Occipital lobe (tissue), 2 donors: ENCODE measurements around the gene ACSL1. TPM values are rescaled to one million over a fixed set of nuclear protein-coding genes. Genes with fewer than 3 reads are reported as not detected.
"Not testable (repeated sequence)": the region's sequence is repeated elsewhere in the genome, so short reads cannot be mapped to it uniquely, and the experiment has no call there.

Source experiments
- DNase-seq: peaks from one replicate; lab custom pipeline; 2025; lab: John Stamatoyannopoulos, UW
- total RNA-seq: library from RNA; depleted of rRNA; stranded (reverse); fragments of >200 nt; gene quantifications from one replicate; pipeline ENCODE4 v1.2.3, GENCODE V29; 2014

The ACSL1 gene
- total RNA-seq, 1 donor from 2014 or later: 31.4 TPM

DNA sequence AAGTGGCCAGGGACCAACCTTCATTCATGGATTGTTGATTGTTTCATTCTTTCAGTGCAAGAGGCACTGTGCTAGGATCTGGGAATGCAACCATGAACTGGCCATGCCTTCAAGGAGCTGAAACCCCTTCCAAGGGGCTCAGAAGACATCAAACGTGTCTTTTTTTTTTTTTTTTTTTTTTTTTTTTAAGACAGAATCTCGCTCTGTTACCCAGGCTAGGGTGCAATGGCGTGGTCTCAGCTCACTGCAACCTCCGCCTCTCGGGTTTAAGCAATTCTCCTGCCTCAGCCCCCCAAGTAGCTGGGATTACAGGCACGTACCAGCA is 13.3 kb upstream of the ACSL1 start:
- not testable (repeated sequence) for DNase-seq

DNA sequence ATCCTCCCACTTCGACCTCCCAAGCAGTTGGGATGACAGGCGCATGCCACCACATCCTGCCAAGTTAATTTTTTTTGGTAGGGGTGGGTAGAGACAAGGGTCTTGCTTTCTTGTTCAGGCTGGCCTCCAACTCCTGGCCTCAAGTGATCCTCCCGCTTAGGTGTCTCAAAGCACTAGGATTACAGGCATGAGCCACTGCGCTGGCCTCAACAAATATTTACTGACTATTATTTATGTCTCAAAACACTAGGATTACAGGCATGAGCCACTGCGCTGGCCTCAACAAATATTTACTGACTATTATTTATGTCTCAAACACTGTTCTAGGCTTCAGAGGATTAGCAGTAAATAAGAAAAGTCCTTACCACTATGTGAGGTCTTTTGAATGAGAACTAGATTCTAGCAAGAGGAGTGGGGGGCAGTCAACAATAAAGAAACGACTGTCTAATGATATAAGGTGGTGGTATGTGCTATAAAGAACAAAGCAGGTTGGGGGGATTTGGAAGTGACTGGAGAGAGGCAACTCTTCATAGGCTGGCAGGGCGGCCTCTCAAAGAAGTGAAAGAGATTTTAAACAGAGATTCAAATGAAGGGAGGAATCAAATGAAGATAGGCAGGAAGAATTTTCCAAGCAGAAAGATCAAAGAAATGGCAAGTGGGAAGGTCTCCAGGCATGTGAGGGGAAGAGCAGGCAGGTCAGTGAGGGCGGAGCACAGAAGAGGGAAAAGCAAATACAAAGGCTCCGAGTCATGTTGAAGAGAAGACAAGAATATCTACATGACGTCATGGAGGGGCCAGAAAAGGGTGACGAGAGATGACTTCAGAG is 12.7 kb upstream of the ACSL1 start:
- no peak for DNase-seq

DNA sequence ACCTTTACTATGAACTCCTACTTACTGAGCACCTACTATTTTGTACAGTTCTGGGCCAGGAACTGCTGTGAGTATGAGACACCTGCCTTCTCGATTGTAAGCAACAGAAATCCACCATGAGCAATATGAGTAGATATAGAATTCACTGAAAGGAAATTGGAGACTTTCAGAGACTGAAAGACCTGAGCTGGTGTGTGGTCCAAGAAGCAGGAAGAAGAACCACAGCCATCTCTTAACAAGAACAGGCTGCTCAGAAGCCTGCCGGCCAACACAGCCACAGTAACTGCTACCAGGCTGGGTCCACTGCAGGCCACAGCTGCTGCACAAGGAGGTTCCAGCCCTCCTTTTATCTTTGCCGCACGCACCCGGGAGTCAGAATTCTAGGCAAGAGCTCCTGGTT is 10.8 kb upstream of the ACSL1 start:
- no peak for DNase-seq

DNA sequence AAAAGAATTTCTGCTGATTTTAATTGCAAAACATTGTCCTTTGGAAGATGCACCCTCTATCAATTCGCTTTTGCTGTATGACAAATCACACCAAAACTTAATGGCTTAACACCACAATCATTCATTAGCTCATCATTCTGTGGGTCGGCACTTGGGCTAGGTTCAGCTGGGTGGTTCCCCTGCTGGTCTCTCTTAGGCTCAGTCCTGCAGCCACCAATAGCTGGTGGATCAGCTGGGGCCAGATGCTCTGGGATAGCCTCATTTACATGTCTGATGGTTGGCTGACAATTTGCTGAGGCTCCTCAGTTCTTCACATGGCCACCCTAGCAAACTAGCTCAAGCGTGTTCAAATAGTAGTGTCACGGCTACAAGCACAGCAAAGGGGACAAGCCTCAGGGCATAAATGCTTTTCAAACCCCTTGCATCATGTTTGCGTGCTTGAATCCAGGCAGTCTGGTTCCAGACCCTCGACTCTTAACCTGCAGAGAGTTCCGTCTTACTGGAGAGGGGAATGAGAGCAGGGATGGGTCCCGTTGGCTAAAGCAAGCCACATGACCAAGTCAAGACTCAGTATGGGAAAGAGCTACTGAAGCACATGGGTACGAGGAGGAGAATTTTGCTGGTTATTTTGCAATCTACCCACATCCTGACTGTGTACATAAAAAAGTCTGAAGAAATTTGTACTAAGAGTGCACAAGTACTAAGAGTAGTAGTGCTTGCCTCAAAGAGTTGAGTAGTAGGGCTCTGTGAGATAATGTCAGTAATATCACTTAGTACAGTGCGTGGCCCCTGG is 7.5 kb upstream of the ACSL1 start:
- no peak for DNase-seq

DNA sequence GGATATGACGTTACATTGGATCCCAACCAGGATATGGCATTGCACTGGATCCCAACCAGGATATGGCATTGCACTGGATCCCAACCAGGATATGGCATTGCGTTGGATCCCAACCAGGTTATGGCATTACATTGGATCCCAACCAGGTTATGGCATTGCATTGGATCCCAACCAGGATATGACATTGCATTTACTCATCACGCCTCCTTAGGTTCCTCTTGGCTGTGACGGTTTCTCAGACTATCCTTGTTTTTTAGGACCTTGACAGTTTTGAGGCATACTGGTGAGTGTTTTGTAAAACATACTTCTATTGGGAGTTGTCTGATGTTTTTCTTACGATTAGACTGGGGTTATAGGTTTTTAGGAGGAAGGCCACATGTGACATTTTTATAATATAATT is 5.4 kb upstream of the ACSL1 start:
- no peak for DNase-seq

DNA sequence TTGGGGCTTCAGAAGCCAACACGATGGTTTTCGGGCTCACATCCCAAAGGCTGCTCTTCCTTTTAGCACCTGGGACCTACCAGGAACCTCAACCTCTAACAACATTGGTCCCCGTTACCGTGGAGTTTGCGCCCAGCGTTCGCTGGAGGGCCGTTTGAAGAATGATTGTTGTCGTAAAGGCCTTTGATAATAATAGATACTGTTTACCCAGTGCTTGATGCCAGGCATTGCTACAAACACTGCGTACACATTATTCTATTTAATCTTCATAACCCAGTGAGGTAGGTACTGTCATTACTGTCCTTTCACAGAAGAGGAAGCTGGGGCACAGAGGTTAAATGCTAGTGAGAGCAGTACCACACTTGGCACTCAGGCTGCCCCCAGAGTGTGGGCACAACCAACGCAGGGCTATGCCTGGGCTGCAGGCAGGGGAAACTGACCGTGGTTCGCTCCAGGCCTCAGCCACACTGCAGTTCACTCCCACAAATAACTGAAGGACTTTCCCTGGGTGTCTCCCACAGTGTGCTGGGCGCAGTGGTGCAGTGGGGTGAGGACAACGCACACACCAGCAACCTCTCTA is 1.0 kb upstream of the ACSL1 start:
- DNase-seq: no peak

DNA sequence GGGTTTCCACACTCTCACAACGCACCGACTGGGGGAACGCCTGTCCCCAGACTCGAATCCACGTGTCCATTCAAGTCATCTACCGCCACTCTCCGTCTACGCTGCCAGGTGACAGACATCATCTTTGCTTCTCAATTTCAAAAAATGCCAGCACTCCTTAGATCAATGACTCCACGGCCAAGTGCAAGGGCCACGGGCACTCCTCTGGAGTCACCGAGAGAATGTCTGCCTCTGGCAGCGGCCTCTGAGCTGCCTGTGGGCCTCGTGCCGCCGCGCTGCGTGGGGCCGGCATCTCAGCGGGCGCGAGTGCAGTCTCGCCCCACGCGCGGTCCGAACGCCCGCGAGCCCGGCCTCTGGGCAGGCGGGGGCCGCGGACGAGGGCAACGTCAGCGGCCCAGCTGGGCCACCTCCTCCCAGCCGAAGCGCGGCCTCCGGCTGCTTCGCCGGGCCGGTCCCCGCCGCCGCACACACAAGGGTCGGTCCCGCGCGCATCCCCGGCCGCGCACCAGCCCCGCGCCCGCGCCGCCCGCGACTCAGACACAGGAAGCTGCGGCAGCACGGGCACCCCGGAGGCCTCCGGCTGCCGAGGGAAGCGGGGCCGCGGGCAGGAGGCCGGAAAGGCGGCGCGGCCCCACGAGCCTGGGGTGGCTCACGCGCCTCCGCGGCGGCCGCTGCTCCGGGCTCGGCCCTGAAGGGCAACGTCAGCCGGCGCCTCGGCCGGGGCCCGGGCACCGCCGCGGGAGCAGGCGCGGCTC is 450 bp downstream of the ACSL1 start:
- DNase-seq: no peak

DNA sequence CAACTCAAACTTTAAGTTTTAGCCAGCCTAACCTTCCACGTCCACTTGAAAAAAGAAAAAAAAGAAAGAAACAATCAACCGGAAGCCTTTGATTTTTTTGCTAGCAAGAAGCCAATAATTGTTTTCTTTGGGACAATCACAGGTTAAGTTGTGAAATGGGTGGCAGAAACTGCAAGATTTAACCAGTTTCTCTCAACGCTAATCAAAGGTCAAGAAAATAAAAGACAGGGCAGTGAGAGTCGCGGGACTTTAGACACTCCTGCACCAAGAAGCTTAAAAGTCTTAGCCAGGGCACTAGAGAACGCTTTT is 1.0 kb downstream of the ACSL1 start:
- DNase-seq: no peak

DNA sequence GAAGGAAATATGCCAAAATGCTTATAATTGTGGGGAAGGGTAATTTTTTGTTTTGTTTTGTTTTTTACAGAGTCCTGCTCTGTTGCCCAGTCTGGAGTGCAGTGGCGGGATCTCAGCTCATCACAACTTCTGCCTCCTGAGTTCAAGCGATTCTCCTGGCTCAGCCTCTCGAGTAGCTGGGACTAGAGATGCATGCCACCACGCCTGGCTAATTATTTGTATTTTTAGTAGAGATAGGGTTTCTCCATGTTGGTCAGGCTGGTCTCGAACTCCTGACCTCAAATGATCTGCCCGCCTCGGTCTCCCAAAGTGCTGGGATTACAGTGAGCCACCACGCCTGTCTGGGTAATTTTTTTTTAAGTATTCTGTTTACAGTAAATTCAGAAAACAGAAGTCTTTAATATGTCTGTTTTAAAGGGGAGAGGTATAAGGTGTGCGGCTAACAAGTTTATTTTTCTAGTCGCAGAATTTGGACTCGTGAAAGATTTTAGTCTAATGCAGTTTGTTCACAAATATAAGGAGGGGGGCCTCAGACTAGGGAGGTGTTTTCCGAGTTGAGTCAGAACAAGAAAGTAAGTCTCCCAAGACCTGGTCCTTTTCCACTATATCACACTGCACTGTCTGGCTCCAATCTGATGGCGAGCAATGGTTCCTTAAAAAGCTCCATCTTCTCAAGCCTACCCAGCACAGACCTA is 1.5 kb downstream of the ACSL1 start:
- no peak for DNase-seq

DNA sequence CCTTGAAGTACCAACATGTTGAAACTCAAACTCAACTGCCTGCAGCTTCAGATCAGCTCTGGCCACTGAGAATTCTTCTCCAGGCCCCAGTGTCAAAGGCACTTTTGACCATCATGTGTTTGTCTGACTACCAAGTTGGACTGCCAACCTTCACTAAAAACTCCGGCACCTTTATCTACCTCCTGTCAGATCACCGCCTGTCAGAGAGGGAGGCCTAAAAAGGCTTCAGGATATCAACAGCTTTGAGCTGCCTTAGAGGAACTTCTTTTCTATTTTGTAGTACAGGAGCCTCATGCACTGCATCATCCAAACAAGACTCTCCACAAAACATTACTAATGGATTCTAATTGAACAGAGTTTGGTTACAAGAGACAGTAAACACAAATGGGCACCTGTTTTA is 2.8 kb downstream of the ACSL1 start:
- DNase-seq: no peak

DNA sequence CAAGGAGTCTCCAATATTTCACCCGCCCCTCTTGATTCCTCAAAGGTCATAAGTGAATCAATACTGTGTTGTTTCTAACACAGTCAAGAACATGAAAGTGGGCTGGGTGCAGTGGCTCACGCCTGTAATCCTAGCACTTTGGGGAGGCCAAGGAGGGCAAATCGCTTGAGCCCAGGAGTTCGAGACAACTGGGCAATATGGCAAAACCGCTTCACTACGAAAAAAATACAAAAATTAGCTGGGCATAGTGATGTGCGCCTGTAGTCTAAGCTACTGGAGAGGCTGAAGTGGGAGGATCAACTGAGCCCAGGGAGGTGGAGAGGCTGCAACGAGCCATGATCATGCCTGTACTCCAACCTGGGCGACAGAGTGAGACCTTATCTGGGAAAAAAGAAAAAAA is 3.4 kb downstream of the ACSL1 start:
- DNase-seq: no peak

DNA sequence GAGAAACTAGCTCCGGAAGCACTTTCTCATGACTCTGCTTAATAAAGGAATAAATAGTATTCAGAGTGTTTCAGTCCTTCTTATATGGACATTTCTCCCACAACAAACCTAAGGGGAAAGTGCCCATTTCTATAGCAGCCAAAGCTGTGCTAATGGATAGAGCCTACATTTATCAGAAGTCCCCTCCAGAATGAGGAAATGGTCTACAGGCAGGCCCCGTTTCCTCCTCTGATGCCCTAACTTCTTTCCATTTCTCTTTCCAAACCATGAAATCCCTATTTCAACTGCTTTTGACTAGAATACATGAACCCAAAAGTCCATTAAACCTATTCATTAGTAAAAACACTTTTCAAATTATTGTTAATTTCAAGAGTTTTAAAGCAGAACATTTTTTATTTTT is 4.5 kb downstream of the ACSL1 start:
- no peak for DNase-seq

DNA sequence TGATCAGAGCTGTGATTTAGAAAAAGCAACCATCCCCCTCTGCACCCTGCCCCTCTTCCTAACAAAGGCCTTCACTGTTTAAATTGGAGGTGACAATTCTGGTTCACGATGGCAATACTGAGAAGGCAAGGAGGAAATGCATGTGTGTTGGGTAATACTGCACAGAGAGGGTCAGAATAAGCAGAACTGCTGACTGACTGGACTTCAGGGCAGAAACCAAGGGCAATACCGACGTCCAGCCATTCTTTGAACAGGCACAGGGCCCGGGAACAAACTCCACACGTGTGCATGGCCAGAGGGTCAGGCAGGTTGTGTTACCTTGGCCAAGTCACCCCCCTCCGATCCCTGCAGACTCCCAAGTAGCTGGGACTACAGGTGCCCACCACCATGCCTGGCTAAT is 6.0 kb downstream of the ACSL1 start:
- DNase-seq: no peak

DNA sequence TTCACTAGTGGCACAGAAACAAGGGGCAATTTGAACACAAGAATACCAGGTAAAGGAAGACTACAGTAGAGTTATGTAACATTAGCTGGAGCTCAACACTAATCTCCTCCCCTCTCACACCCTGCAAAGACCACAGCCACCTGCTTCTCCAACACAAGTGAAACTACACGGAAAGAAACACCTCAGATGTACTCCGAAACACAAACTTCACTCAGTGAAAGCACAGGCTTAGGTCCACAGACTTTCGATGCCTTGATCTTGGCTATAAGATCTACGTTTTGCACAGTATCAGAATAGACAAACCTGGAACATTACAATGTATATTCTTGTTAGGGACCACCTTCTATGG is 7.6 kb downstream of the ACSL1 start:
- no peak for DNase-seq

DNA sequence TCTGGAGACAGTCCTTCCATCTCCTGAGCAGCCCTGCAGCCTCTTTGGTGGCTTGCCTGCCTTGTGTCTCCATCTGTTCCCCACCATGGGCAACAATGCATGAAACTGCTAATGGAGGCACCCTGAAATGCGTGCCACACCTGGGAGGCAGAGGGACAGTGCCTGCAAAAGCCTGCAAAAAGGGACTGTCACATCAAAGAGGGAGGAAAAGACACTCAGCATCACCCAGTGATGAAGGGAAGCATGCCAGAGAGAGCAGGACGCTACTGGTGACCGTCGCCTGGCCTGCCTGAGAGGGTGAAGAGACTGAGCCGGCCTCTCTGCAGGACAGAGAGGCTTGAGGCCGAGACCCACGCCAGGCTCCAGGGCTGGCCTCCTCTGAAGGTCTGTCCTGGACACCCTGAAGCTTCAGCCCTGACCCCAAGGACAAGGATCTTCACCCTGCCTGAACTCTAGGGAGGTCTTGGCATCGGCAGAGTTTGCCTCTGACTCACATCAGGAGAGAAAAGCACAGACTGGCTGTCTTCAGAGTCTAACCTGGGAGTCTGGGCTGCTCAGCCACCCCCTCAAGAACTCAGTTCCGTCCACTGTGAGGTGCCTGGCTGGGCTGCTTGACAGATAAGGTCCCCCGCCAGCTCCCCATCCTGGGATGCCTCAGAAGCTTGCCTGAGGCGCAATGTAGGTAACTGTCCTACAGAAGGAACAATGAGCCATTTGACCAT is 8.1 kb downstream of the ACSL1 start:
- no peak for DNase-seq

DNA sequence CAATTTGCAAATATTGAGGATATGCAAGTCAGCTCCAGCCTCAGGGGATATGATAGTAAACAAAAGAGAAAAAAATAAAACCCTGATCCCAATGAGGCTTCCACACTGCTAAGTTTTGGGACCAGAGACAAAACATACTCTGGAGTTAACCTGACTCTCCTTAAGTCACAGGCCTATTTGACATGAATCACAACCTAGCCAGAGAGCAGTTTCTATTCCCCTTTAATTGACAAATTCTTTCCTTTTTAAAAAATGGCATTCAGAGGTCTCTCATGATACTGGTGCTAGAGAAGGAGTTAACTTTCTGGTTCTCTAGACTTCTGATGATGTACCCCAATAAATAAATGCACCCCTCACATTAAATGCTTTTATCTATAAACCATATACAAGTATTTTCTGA is 8.8 kb downstream of the ACSL1 start:
- no peak for DNase-seq

DNA sequence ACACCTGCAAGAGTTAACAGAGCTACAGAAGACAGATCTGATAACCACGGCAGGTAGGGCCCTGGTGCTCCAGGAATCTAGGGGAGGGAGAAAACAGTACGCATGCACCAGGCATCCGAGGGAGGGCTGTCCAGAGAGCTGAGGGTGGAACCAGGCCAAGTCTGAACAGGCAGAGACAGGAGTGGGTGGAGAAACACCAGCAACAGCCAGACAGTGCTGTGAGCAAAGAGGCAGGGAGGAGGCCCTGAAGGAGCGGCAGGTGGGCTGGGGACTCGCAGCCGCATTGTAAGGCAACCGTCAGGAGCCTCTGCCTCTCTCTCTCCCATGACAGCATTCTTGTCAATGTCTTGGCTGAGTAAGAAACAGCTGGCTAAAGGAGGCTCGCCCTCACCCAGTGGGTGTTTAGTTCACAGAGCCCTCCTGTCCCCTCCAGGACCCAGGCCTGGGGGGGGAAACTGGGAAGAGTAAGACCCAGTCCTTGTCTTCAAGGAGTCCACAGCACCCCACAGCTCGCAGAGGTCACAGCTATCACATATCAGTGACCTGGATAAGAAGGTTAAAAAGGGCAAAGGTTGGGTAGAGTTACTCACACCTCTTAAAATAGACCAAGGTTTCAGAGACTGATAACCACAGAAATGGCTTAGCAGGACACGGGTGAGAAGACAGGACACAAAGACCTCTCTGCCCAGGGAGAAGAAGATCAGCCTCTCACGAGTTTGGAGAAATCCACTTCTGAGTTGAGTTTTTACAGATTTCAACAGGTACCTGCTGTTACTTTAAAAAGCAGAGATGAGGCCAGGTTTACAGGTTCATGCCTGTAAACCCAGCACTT is 10.5 kb downstream of the ACSL1 start:
- DNase-seq: peak; percentile 60

DNA sequence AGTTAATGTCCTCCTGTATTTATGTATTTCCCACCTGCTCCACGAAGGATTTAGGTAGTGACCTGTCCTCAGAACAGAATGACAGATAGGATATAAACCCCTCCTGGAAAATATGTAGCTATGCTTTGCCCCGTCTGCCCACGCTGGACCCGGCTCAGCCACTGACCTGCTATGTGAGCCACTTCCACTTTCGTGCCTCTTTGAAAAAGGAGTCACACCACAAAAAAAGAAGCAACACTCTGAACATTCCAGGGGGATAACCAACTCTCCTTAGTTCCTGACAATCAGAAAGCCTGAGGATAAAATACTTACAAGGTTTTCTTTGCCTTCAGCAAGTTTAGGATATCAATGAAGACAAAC is 11.1 kb downstream of the ACSL1 start:
- DNase-seq: no peak

DNA sequence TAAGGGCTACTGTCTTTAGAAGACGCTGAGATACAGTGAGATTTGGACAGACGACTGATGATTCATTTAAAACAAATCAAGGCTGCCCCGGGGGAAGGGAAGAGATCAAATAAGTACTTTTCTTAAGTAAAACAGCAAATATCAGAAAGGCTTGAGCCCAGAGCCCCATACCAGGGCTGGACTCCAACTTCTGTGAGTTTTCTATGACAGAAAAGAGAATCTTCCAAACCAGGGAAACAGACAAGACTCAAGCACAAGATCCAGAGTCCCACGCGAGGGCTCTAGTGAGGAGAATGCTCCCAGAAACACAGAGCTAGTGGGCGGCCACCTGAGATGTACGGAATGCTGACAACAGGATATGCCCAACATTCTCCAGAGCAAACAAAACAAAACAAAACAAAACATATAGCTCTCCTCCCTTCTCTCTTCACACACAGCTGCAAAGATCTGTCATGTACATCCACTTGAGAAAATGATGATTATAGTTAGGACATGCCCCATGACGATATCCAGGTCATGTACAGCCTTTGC is 13.1 kb downstream of the ACSL1 start:
- DNase-seq: no peak

DNA sequence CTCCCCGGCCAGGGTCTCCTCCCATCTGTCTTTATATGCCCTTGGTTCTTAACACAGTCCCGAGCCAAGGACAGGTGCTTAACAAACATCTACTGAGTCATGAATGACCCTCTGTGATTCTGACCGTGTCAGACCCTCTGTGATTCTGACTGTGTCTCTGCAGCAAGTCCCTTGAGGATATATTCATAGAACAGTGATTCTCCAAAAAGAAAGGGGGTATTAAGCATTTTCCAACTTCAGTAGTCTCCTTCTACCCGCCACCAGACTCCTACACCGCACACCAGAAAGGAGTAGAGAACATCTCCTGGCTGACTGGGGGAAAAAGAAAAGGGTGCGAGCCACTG is 13.6 kb downstream of the ACSL1 start:
- no peak for DNase-seq
